ENCODE data around the gene MUC6. TPM values are rescaled to one million over a fixed set of nuclear protein-coding genes. Genes with fewer than 3 reads are reported as not detected.
A peak's percentile ranks its signal among the peaks of the same experiment; 100 is the strongest.

Gene MUC6
- total and polyA plus RNA-seq, 4 donors, result 1.3 to 2.2 TPM; not detected in 2

DNA sequence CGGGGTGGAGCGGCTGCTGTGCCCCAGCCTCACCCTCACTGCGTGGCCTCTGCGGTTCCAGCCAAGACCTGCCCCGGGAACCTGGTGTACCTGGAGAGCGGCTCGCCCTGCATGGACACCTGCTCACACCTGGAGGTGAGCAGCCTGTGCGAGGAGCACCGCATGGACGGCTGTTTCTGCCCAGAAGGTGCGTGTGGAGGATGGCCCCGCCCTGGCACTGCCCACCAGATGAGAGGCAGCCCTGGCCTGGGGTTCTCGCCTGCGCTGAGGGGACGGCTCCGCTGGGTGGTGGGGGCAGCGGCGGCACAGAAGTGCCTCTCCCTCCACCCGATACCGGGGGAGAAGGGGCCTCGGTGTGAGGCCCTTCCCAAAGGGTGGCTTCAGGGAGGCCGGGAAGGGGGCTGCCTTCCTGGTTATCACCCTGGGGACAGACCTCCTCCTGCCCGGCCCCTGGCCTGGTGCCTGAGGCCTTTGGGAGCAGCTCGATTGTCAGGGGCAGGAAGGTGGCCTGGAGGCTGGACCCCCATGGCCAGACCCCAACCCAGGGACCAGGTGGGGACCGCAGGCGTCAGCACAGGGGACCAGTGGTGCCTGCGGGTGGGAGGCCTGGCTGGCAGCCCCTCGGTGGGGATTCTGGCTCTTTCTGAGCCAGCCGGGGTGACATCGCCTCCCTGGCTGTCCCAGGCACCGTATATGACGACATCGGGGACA, 45.2 kb upstream of the MUC6 start:
- Histone ChIP-seq H3K27ac (ENCODE audit: low read depth, low read length) (no peak overlapping the region), H3K27me3 (ENCODE audit: control insufficient read depth, insufficient read depth, low read length) (no peaks in the 10 kb centered on the region), H3K36me3 (ENCODE audit: control insufficient read depth, insufficient read depth, low read length) (no peaks in the 10 kb centered on the region), H3K4me3 (ENCODE audit: low read depth, low read length) (no peak overlapping the region), H3K9me3 (ENCODE audit: control insufficient read depth, insufficient read depth, low read length) (no peaks in the 10 kb centered on the region), H3K4me1 (ENCODE audit: control insufficient read depth, insufficient read depth, low read length) (no peaks in the 10 kb centered on the region)
- no peak for DNase-seq (ENCODE audit: low read depth in 4 of 6, low spot score in 6 of 6)
- WGBS (ENCODE audit: insufficient coverage), result 82% methylated on average over 33 of the region's 33 CpGs

DNA sequence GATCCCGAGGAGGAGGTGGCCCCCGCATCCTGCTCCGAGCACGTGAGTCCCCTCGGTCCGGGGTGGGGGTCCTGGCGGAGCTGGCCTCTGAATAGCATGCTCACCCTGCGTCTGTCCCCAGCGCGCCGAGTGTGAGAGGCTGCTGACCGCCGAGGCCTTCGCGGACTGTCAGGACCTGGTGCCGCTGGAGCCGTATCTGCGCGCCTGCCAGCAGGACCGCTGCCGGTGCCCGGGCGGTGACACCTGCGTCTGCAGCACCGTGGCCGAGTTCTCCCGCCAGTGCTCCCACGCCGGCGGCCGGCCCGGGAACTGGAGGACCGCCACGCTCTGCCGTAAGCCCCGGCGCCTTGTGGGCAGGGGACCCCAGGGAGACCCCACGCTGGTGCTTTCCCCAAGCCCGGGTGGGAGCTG, 41.7 kb upstream of the MUC6 start:
- Histone ChIP-seq H3K27ac (ENCODE audit: low read depth, low read length) (no peak overlapping the region), H3K9me3 (ENCODE audit: control insufficient read depth, insufficient read depth, low read length) (no peaks in the 10 kb centered on the region), H3K4me1 (ENCODE audit: control insufficient read depth, insufficient read depth, low read length) (peaks cover 6% of the 10 kb centered on the region), H3K4me3 (ENCODE audit: low read depth, low read length) (no peak overlapping the region), H3K36me3 (ENCODE audit: control insufficient read depth, insufficient read depth, low read length) (no peaks in the 10 kb centered on the region), H3K27me3 (ENCODE audit: control insufficient read depth, insufficient read depth, low read length) (no peaks in the 10 kb centered on the region)
- DNase-seq (ENCODE audit: low read depth in 4 of 6, low spot score in 6 of 6), result no peak
- 87% methylated on average over 39 of the region's 39 CpGs for WGBS (ENCODE audit: insufficient coverage)

DNA sequence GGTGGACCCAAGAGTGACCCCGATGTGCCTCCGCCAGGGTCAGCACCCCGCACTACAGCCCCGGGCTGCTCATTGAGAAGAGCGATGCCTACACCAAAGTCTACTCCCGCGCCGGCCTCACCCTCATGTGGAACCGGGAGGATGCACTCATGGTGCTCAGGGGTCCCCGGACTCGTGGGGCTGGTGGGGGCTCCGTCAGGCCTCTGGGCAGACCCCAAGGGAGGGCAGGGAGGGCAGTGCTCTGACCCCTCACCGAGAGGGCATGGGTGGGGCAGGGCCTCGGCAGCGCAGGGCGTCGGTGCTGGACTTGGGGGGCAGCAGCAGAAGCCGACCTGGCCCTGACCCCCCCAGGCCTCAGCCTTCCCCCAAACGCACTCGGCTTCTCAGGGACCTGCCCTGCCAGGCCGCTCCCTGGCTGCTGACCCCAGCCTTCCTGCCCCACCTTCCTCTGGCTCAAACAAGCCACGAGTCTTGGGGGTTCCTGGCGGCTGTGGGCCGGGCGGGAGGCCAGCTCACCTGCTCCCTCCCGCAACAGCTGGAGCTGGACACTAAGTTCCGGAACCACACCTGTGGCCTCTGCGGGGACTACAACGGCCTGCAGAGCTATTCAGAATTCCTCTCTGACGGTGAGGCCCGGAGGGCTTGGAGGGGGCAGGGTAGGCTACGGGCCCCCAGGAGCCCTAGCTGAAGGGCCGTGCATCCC, 41.0 kb upstream of the MUC6 start:
- no peak for DNase-seq (ENCODE audit: low read depth in 4 of 6, low spot score in 6 of 6)
- WGBS (ENCODE audit: insufficient coverage), result 76% methylated on average over 32 of the region's 33 CpGs
- Histone ChIP-seq H3K36me3 (ENCODE audit: control insufficient read depth, insufficient read depth, low read length) (no peaks in the 10 kb centered on the region), H3K4me3 (ENCODE audit: low read depth, low read length) (no peak overlapping the region), H3K27ac (ENCODE audit: low read depth, low read length) (no peak overlapping the region), H3K27me3 (ENCODE audit: control insufficient read depth, insufficient read depth, low read length) (no peaks in the 10 kb centered on the region), H3K4me1 (ENCODE audit: control insufficient read depth, insufficient read depth, low read length) (peaks cover 12% of the 10 kb centered on the region), H3K9me3 (ENCODE audit: control insufficient read depth, insufficient read depth, low read length) (no peaks in the 10 kb centered on the region)

DNA sequence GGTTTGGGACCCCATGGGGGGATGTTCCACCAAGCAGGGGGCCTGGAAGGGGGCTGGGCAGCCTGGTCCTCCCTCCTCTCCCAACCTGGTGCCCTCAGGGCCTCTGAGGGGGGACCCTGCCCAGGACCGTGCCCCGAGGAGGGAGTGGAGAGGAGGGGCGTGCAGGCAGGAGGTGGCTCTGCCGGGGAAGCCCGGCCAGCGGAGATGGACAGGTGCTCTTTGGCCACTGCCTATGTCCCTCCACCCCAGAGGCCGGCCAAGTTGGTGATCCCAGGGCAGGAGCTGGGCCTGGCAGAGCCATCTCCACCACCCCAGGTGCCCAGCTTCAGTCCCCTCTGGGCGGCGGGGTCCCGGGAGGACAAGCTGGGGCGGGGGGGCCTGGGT, 40.5 kb upstream of the MUC6 start:
- Histone ChIP-seq H3K36me3 (ENCODE audit: control insufficient read depth, insufficient read depth, low read length) (no peaks in the 10 kb centered on the region), H3K27ac (ENCODE audit: low read depth, low read length) (no peak overlapping the region), H3K4me1 (ENCODE audit: control insufficient read depth, insufficient read depth, low read length) (peaks cover 12% of the 10 kb centered on the region), H3K4me3 (ENCODE audit: low read depth, low read length) (no peak overlapping the region), H3K9me3 (ENCODE audit: control insufficient read depth, insufficient read depth, low read length) (no peaks in the 10 kb centered on the region), H3K27me3 (ENCODE audit: control insufficient read depth, insufficient read depth, low read length) (no peaks in the 10 kb centered on the region)
- DNase-seq (ENCODE audit: low read depth in 4 of 6, low spot score in 6 of 6), result no peak
- 84% methylated on average over 11 of the region's 11 CpGs for WGBS (ENCODE audit: insufficient coverage)

DNA sequence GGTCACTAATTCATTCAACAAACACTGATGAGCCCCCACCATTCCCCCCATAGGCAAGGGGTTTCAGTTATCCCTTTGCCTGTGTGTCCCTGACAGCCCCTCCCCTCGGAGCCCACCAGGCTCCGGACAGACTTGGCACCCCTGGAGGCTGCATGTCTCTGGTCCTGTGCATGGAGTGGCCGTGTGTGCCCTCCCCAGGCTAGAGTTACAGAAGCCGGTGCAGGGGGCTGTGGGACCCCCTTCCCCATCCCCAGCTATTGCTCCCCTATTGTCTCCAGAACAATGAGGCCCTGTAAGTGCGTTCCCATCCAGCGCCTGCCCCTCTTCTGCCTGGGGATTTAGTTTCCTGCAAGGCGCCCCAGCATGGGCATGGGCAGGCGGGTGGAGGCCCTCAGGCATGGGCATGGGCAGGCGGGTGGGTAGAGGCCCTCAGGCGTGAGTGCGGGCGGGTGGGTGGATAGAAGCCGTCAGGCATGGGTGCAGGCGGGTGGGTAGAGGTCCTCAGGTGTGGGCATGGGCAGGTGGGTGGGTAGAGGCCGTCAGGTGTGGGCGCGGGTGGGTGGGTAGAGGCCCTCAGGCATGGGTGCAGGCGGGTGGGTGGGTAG, 39.6 kb upstream of the MUC6 start:
- 65% methylated on average over 15 of the region's 18 CpGs for WGBS (ENCODE audit: insufficient coverage)

DNA sequence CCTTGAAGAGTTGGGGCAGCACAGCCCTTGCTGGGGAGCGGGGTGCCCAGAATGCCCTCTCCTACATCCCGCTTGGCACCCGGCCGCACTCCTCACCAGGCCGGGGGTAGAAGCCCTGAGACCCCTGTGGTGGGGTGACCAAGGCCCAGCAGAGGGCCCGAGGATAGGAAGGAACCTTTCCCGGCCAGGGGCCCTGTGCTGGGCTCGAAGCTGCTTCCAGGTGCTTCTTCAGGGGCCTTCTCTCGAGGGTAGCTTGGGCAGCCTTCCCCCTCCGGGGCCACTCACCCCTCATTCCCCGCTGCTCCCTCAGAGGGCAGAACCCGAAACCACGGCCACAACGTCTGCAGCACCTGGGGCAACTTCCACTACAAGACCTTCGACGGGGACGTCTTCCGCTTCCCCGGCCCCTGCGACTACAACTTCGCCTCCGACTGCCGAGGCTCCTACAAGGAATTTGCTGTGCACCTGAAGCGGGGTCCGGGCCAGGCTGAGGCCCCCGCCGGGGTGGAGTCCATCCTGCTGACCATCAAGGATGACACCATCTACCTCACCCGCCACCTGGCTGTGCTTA, 38.9 kb upstream of the MUC6 start:
- no peak for DNase-seq (ENCODE audit: low read depth in 4 of 6, low spot score in 6 of 6)
- Histone ChIP-seq H3K27ac (ENCODE audit: low read depth, low read length) (no peak overlapping the region), H3K9me3 (ENCODE audit: control insufficient read depth, insufficient read depth, low read length) (no peaks in the 10 kb centered on the region), H3K4me1 (ENCODE audit: control insufficient read depth, insufficient read depth, low read length) (peaks cover 12% of the 10 kb centered on the region), H3K36me3 (ENCODE audit: control insufficient read depth, insufficient read depth, low read length) (no peaks in the 10 kb centered on the region), H3K4me3 (ENCODE audit: low read depth, low read length) (no peak overlapping the region), H3K27me3 (ENCODE audit: control insufficient read depth, insufficient read depth, low read length) (no peaks in the 10 kb centered on the region)
- WGBS (ENCODE audit: insufficient coverage), result 88% methylated on average over 27 of the region's 28 CpGs

More for the DNA sequence above, 39.6 kb upstream of the MUC6 start:
- no peaks in the 10 kb centered on the region for H3K9me3 ChIP-seq (ENCODE audit: control insufficient read depth, insufficient read depth, low read length)
- H3K27me3 ChIP-seq (ENCODE audit: control insufficient read depth, insufficient read depth, low read length), result no peaks in the 10 kb centered on the region
- H3K27ac ChIP-seq (ENCODE audit: low read depth, low read length), result no peak overlapping the region
- peaks cover 12% of the 10 kb centered on the region for H3K4me1 ChIP-seq (ENCODE audit: control insufficient read depth, insufficient read depth, low read length)
- no peaks in the 10 kb centered on the region for H3K36me3 ChIP-seq (ENCODE audit: control insufficient read depth, insufficient read depth, low read length)
- DNase-seq (ENCODE audit: low read depth in 4 of 6, low spot score in 6 of 6), result no peak
- H3K4me3 ChIP-seq (ENCODE audit: low read depth, low read length), result no peak overlapping the region

DNA sequence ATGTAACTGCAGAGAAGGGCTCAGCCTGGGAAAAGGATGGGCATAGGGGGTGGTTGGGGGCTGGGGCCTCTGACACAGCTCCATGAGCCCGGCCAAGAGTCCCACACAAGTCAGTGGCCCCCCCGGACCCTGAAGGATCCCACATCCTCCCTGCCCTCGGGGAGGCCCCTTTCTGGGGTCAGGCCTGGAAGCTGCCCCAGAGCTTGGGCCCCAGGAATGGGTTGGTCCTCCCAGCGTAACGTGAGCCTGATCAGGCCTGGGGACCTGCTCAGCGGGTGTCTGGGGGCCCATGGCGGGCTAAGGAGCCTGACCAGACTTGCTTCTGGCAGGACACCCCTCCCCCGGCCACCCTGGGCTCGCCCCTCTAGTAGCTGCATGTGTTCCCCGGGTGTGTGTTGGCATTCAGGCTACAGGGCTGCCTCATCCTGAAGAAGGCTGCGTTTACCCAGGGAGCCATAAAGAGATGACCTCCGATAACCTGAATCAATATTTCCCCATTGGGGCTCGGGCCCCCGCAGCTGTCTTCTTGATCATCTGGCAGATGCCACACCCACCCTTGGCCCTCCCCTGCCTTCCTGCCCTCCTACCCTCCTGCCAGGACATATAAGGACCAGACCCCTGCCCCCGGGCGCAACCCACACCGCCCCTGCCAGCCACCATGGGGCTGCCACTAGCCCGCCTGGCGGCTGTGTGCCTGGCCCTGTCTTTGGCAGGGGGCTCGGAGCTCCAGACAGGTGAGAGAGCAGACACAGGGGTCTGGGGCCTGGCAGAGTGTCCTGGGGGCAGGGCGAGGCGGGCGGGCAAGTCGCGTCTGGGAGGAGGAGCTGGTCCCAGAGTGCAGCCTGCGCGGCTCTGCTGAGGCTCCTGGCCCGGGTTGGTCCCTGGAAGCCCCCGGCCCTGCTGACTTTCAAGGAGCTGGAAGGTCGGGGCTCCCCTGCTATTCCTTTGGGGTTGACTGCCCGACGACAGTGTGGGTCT, 38.0 kb upstream of the MUC6 start, which contains the start of gene MUC2:
Gene MUC2 (plus strand): TSS at position 631 of the 978 bp plus-strand sequence.
- Histone ChIP-seq H3K36me3 (ENCODE audit: control insufficient read depth, insufficient read depth, low read length) (no peaks in the 10 kb centered on the region), H3K4me1 (ENCODE audit: control insufficient read depth, insufficient read depth, low read length) (peaks cover 12% of the 10 kb centered on the region), H3K27me3 (ENCODE audit: control insufficient read depth, insufficient read depth, low read length) (no peaks in the 10 kb centered on the region), H3K27ac (ENCODE audit: low read depth, low read length) (no peak within 1 kb of the TSS), H3K4me3 (ENCODE audit: low read depth, low read length) (no peak within 1 kb of the TSS), H3K9me3 (ENCODE audit: control insufficient read depth, insufficient read depth, low read length) (no peaks in the 10 kb centered on the region)
- DNase-seq (ENCODE audit: low read depth in 4 of 6, low spot score in 6 of 6), result no peak
- 74% methylated on average over 32 of the region's 32 CpGs for WGBS (ENCODE audit: insufficient coverage)

DNA sequence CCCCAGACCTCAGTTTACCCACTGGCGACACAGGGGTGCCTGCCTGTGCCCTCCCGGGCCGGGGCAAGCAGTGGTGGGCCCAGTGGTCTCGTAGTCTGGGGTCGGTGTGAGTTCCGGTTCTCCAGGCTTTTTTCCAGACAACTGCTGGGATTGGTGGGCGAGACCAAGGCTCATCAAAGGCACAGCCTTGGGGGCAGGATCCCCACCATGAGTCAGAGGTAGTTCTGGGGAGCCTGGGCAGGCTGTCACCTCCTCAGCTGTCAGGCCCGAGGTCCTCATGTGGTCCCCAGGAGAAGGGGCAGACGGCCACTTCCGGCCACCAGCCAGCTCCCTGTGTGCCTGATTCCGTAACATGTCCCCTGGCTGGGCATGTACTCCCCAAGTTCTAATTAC, 37.3 kb upstream of the MUC6 start:
- Histone ChIP-seq H3K9me3 (ENCODE audit: control insufficient read depth, insufficient read depth, low read length) (no peaks in the 10 kb centered on the region), H3K27ac (ENCODE audit: low read depth, low read length) (no peak overlapping the region), H3K4me3 (ENCODE audit: low read depth, low read length) (no peak overlapping the region), H3K36me3 (ENCODE audit: control insufficient read depth, insufficient read depth, low read length) (no peaks in the 10 kb centered on the region), H3K27me3 (ENCODE audit: control insufficient read depth, insufficient read depth, low read length) (no peaks in the 10 kb centered on the region), H3K4me1 (ENCODE audit: control insufficient read depth, insufficient read depth, low read length) (peaks cover 12% of the 10 kb centered on the region)
- WGBS (ENCODE audit: insufficient coverage), result 91% methylated on average over 11 of the region's 11 CpGs
- no peak for DNase-seq (ENCODE audit: low read depth in 4 of 6, low spot score in 6 of 6)

DNA sequence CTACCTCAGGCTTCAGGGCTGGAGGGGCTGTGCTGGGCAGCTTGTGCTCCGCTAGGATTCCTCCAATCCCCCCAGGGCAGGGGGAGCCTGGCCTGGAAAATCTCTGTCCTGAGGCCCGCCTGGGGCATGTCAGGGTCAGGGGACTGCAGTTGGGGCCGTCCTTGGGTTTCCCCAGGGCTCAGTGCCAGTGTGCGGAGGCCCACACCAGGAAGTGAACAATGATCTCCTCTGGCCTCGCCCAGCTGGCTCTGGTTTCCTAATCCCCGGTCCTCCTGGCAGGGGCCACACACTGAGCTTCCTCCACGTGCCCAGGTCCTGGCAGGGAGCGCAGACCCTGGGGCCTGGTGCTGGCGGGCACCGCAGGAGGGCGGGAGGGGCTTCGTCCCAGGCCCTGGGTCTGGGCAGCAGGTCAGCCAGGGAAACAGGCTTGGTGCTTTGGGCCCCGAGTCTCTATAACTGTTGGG, 36.8 kb upstream of the MUC6 start:
- H3K36me3 ChIP-seq (ENCODE audit: control insufficient read depth, insufficient read depth, low read length), result no peaks in the 10 kb centered on the region
- H3K4me1 ChIP-seq (ENCODE audit: control insufficient read depth, insufficient read depth, low read length), result peaks cover 12% of the 10 kb centered on the region
- 49% methylated on average over 13 of the region's 13 CpGs for WGBS (ENCODE audit: insufficient coverage)
- no peaks in the 10 kb centered on the region for H3K27me3 ChIP-seq (ENCODE audit: control insufficient read depth, insufficient read depth, low read length)
- peak in 1 of 6 donors; percentile 40 for DNase-seq (ENCODE audit: low read depth in 4 of 6, low spot score in 6 of 6)
- H3K27ac ChIP-seq (ENCODE audit: low read depth, low read length), result no peak overlapping the region
- H3K4me3 ChIP-seq (ENCODE audit: low read depth, low read length), result no peak overlapping the region
- H3K9me3 ChIP-seq (ENCODE audit: control insufficient read depth, insufficient read depth, low read length), result no peaks in the 10 kb centered on the region
